Psoas muscle (tissue), 8 donors: ENCODE data around the gene MAMDC4. TPM values are rescaled to one million over a fixed set of nuclear protein-coding genes. Genes with fewer than 3 reads are reported as not detected.

Experiments used
- ATAC-seq, 4 donors: fragments of 200-7000 bp; cut with Tn5 transposase; one replicate each; pipeline ENCODE4 v1.9.1; 2020; ENCODE audit warnings: moderate library complexity in 3 of 4, mild to moderate bottlenecking in 2 of 4
- DNase-seq, 2 donors: peaks; one replicate each; pipeline ENCODE4 v3.0.0-alpha.2; 2020
- H3K27ac ChIP-seq: fragments of 200-600 bp; one replicate; pipeline ENCODE4 v1.8.0; 2022
- H3K27me3 ChIP-seq, 3 donors: fragments of 200-600 bp in 1 of 3; one replicate each; pipeline versions ENCODE4 v1.6.1 to v1.8.0; 2013 to 2022; ENCODE audit warnings: low read length in 2 of 3, mild to moderate bottlenecking in 2 of 3, moderate library complexity in 1 of 3; ENCODE audit not compliant: insufficient read depth in 3 of 3
- H3K36me3 ChIP-seq, 2 donors: fragments of 200-600 bp in 1 of 2; one replicate each; pipeline versions ENCODE4 v1.6.1 to v1.8.0; 2013 to 2022; ENCODE audit warnings: low read depth in 1 of 2, mild to moderate bottlenecking in 1 of 2, moderate library complexity in 1 of 2; ENCODE audit not compliant: insufficient read depth in 1 of 2
- H3K4me1 ChIP-seq: fragments of 200-600 bp; one replicate; pipeline ENCODE4 v1.8.0; 2022
- H3K4me3 ChIP-seq: fragments of 200-600 bp; one replicate; pipeline ENCODE4 v1.8.0; 2022; ENCODE audit warnings: mild to moderate bottlenecking
- H3K9me3 ChIP-seq: fragments of 200-600 bp; one replicate; pipeline ENCODE4 v1.8.0; 2022
- CTCF ChIP-seq: fragments of 200-600 bp; IDR thresholded peaks from one replicate; pipeline ENCODE4 v1.8.0; 2022; ENCODE audit warnings: antibody characterized with exemption
- WGBS, 3 donors: extraction: QIAGEN DNeasy Blood & Tissue Kit; methylation state at CpG; one replicate each; pipeline versions ENCODE4 v1.1.6 to v1.1.7; 2013; 5-methylcytosine and 5-hydroxymethylcytosine counted together
- intact Hi-C, 2 donors: fragments of 100-400 bp; cut with DNase I; formaldehyde crosslinking; loops; one replicate each; pipeline versions ENCODE4 v1.11.0 to v1.14.2; 2022
- polyA plus RNA-seq, 3 donors: library from polyadenylated mRNA; stranded (reverse); fragments of 200-250 nt; gene quantifications; one replicate each; pipeline ENCODE4 v1.2.3, GENCODE V29; 2013
- total RNA-seq, 4 donors: library from RNA; stranded (reverse); fragmentation: NEBNext Ultra II Directional in 2 of 4; extraction: Animal tissue kit (Norgen Biotek cat#: 25700) in 2 of 4; gene quantifications; one replicate each; pipeline versions ENCODE4 v1.2.1 to v1.2.4, GENCODE V29; 2021 to 2023
- donor health status: healthy with polysubstance abuse.
- donor health status: DM: no; HTN: no; CAD: no; lungs with moderate emphysema.
- donor health status: Bipolar disorder and iron deficiency.
- donor health status: healthy.
- donor health status: DM: yes; HTN: yes; CAD: no.
- donor health status: DM: no; HTN: no; CAD: no.
- donor health status: DM: no; HTN: no; CAD: no.
- donor health status: DM: yes; HTN: yes; CAD: no.

Gene MAMDC4
- total and polyA plus RNA-seq, 7 donors, result 1.7 to 7.9 (median 2.9) TPM

DNA sequence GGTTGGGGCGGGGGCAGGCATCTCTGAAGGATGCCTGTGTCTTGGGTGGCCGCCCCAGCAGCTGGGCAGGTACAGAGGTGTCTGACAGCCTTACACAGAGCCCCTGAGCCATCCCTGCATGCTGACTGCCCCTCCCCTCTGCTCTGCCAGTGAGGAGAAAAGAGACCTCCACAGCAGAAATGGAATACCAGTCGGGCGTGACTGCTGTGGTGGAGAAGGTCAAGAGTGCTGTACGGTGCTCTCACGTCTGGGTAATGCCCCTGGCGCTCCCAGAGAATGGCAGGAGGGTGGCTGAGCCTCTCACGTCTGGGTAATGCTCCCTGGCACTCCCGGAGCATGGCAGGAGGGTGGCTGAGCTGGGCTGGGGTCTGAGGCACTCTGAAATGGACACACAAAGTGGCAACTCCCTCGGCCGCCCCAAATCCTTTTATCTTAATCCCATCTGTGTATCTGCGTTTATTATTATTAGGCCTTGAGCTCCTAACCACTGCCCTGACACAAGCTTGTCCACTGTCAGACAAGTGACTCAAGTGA, 46.9 kb upstream of the MAMDC4 start:
- intact Hi-C loops, result no loop called here
- no peak for DNase-seq

GRCh38 chr9:136806067-136806466, 46.1 kb upstream of the MAMDC4 start:
- no peak for ATAC-seq
- Histone ChIP-seq H3K4me3 (no peak overlapping the region), H3K27me3 (peaks cover 0 to 9% (median 0%) of the 10 kb centered on the region in 3 donors), H3K4me1 (peaks cover 36% of the 10 kb centered on the region), H3K9me3 (no peaks in the 10 kb centered on the region), H3K27ac (no peak overlapping the region), H3K36me3 (peaks cover 0 to 10% of the 10 kb centered on the region in 2 donors)
- WGBS, 3 donors, result 95 to 100% (median 95%) methylated on average over 7 to 10 of the region's 10 CpGs
- intact Hi-C loops, result no loop called here
- no peak for TF ChIP-seq CTCF
- DNase-seq, result no peak

More for the DNA sequence above, 46.9 kb upstream of the MAMDC4 start:
- peaks cover 0 to 8% of the 10 kb centered on the region in 2 donors for H3K36me3 ChIP-seq
- no peak for TF ChIP-seq CTCF
- H3K4me1 ChIP-seq, result peaks cover 28% of the 10 kb centered on the region
- no peak overlapping the region for H3K27ac ChIP-seq
- no peak for ATAC-seq
- no peak overlapping the region for H3K4me3 ChIP-seq
- H3K9me3 ChIP-seq, result no peaks in the 10 kb centered on the region
- WGBS, 3 donors, result 92 to 94% (median 93%) methylated on average over 11 to 12 of the region's 12 CpGs
- H3K27me3 ChIP-seq, result peaks cover 0 to 17% (median 0%) of the 10 kb centered on the region in 3 donors

- H3K4me3 ChIP-seq, result peak overlapping the region; percentile 94
- H3K9me3 ChIP-seq, result no peaks in the 10 kb centered on the region
- DNase-seq (no peak), ATAC-seq (peak in 3 of 4 donors; percentile 2 to 6 (median 4))
- peaks cover 36% of the 10 kb centered on the region for H3K4me1 ChIP-seq
- TF ChIP-seq CTCF, result no peak
- intact Hi-C loops, result loop anchor here in 1 of 2 donors (1.0 kb wide), 1 partner anchor 15 kb away; the partner anchor contains the start of gene TMEM141
- peaks cover 0 to 2% (median 0%) of the 10 kb centered on the region in 3 donors for H3K27me3 ChIP-seq
- peak overlapping the region; percentile 87 for H3K27ac ChIP-seq
- WGBS, 3 donors, result 71 to 78% (median 74%) methylated on average over 25 of the region's 25 CpGs
- peaks cover 0 to 10% of the 10 kb centered on the region in 2 donors for H3K36me3 ChIP-seq
These were observed 45.4 kb upstream of the MAMDC4 start for GRCh38 chr9:136806631-136807201.

DNA sequence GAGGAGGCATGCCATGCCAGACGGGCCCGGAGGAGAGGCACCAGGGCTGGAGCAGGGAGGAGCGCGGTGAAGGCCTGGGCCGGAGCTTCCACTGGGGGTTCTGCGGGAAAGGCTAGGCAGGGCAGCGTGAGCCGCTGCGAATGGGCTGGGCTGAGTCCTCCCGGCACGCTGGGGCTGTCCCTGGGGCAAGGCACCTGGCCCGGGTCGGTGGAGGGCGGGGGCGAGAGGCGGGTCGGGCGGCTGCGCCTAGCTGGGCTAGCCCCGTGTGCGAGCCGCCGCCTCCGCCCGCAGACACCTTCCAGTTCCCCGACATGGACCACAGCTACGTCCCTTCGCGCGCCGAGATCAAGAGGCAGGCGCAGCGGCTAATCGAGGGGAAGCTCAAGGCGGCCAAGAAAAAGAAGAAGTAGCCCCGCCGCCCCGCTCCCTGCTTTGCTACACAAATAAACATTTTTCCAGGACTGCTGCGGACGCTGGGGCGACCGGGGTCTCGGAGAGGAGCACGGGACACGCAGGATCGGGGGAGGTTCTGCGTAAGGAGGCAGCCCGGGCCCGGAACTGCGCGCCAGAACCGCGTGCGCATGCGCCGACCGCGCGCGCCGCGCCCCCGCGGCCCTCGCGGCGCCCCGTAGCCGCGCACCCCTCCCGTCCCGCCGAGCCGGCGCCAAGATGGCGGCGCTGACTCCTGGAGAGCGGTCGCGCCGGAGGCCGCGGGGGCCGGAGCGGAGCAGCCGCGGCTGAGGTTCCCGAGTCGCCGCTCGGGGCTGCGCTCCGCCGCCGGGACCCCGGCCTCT, 44.7 kb upstream of the MAMDC4 start, which contains the start of gene RABL6:
RABL6 (plus strand) TSS at position 668 of the 794 bp plus-strand sequence. CDS start 249 bp downstream, outside the sequence.
- Histone ChIP-seq H3K4me1 (peaks cover 36% of the 10 kb centered on the region), H3K27ac (peak within 1 kb of the TSS; percentile 87), H3K9me3 (no peaks in the 10 kb centered on the region), H3K36me3 (peaks cover 0 to 12% of the 10 kb centered on the region in 2 donors), H3K27me3 (no peaks in the 10 kb centered on the region), H3K4me3 (peak within 1 kb of the TSS; percentile 94)
- intact Hi-C loops, result loop anchor here in 1 of 2 donors (1.0 kb wide), 1 partner anchor 16 kb away; the partner anchor contains the start of gene TMEM141
- ATAC-seq (peak; percentile 89 to 95 (median 92)), DNase-seq (peak; percentile 81 to 90)
- no peak for TF ChIP-seq CTCF
- 1 to 2% (median 1%) methylated on average over 52 to 96 of the region's 96 CpGs for WGBS, 3 donors
